Measurements from ENCODE around the gene ATP5MC3. TPM values are rescaled to one million over a fixed set of nuclear protein-coding genes. Genes with fewer than 3 reads are reported as not detected.
A peak's percentile ranks its signal among the peaks of the same experiment; 100 is the strongest.

ATP5MC3 gene
- total RNA-seq, 1 donor from 2014 or later: 814 TPM

DNA sequence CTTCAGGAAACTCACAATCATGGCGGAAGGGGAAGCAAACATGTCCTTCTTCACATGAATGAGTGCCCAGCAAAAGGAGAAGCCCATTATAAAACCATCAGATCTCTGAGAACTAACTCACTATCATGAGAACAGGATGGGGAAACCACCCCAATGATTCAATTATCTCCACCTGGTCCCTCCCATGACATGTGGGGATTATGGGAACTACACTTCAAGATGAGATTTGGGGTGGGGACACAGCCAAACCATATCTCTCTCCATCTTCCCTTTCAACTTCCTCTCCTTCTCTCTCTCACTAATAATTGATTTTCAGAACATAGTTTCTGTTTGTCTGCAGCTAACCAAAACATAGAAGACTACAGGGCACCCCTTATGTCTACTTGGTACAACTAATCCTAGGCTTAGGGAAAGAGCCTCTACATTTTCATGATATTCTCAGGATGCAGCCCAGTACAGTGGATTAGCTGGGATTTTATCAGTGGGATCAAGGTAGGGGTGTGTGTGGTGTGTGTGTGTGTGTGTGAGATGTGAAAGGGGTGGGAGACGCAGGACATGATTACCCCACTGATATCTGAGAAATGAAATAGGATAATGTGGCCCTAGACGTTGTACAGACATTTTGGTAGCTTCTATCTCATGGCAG lies 10.7 kb downstream of the ATP5MC3 start:
- intact Hi-C loops (cut with DNase I): no loop called here
- DNase-seq (ENCODE audit: low spot score): no peak

DNA sequence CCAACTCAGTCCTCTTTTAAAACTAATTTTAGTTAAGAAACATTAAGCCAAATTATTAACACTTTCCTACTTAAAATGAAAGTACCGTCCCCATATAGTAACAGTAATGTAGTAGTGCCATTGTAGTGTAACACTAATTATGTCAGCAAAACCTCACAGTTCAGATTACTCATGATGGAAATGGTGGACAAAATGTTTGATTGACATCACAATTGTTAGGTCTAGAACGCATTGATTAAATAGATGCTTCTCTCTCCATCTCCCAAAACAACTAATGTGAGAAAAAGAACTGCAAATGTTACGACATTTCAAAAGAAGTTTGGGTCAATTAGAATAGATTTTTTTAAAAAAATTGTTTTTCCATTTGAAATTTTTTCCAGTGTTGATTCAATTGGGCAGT lies 12.3 kb downstream of the ATP5MC3 start:
- intact Hi-C loops (cut with DNase I): loop anchor here (10.0 kb wide), 1 partner anchor 164 kb away; the partner anchor contains the start of gene CHN1
- no peak for DNase-seq (ENCODE audit: low spot score)

DNA sequence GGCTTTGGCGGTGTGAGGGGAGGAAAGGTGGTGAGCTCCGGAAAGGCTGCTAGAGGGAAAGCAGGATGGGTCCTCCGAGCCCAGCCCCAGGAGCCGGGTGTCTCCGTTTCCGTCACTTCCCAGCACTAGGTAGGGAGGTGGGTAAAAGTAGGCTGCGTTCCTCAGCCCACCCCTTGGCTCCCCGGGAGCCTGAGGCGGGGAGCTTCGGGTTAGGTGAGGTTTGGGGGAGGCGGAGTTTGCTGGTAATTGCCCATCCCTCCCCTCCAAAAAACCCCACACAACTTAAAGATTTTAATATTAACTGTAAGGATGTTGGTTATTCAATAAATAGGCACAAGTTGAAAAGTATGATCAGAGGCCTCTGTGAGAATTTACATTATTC lies 13.0 kb downstream of the ATP5MC3 start:
- no peak for DNase-seq (ENCODE audit: low spot score)
- intact Hi-C loops (cut with DNase I): loop anchor here (1.0 to 10.0 kb wide), 2 partner anchors 13 to 164 kb away; partner anchors contain the start of genes ATP5MC3 and CHN1

DNA sequence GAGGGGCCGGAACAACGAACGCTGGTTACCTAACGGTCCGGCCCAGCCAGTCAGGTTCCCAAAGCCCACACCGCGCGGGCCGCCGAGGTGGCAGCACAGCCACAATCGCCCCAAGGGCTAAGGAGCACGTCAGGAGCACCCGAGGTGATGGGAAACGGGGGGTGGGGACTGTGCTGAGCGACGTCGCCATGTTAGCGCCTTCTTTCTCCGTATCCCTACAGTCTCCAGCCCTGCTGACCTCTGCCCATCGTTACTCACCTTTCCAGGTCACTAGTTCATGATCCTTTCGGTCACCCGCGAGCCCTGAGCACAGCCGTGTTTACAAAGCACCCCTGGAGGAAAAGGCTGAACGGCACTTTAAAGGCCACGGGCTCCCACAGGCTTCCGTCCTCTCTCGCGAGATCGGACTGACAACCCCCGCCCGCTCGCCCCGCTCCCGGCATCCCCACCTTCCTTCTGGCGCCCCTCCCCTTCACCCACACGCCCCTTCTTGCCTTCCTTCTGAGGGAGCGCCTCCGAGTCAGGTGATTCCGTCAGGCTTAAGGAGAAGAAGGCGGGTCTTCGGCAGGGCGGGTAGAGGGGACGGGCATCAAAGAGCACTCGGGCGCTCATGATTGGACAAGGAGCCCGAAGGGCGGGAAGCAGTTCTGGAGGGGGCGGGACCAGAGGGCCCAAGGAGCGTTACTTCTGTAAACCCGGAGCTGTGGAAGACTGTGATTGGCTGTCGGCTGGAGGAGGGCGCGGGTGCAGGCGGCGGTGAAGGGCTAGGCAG lies 13.5 kb downstream of the ATP5MC3 start, which contains the start of gene ATF2:
TSS of gene ATF2 (minus strand) at position 412 of the 772 bp plus-strand sequence. CDS start 31,760 bp downstream, outside the sequence.
- intact Hi-C loops (cut with DNase I): loop anchor here (1.0 to 10.0 kb wide), 2 partner anchors 13 to 163 kb away; partner anchors contain the start of genes ATP5MC3 and CHN1
- peak; percentile 99 for DNase-seq (ENCODE audit: low spot score)

DNA sequence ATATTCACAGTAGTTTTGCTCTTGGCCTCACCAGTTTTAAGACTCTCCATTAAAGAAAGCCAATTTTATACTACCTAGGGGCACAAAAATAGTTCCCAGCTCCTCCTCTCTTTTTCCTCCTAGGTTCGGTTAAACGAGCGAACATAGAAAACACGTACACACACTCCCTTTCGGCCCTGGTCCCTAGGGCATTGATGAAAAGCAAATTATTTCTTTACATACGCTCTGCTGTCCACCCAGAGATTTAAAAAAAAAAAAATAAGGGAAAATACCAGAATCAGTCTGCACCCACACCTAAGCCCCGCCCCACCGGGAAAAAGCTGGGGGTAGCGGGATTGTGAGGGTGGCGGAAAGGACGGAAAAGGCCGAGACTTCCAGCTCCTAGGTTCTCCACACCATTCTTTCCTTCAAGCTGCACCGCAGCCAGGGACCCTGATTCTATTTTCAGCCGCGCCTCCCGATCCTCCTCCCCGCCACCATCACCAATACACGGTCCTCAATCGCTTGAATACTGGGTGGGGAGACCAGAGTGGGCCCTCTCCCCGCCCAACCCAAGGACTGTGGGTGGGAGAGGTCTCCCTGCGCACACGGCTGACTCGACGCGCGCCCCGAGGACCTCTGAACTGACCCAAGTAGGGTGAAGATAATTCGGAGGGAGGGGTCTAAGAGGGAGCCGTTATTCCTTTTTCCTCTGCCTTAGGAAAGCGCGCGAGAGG lies 14.3 kb downstream of the ATP5MC3 start:
- intact Hi-C loops (cut with DNase I): loop anchor here (10.0 kb wide), 1 partner anchor 162 kb away; the partner anchor contains the start of gene CHN1
- DNase-seq (ENCODE audit: low spot score): no peak

DNA sequence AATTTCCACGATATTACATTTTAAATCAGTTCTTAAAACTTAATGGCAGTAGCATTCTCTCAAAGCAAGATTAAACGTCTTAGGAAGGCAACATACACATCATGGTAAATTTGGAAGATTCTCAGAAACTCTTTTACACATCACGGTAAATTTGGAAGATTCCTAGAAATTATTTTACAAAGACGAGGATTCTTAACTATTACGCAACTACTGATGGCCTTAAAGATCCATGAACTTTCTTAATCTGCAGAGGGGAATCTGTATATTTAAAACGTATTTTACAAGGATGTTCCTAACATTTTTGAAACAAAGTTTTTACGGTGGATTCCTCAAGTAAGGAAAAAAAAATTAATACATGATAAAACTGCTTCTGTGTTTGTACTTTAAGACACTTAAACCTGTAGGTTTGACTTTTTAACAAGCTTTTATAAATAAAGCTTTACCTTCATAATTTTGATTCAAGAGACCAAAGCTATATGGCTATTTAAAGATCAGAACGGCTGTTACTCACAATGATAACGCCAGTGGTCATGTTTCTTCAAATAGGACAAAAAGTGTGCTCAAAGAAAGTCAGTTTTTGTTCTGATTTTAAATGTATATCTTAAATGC lies 15.2 kb downstream of the ATP5MC3 start:
- intact Hi-C loops (cut with DNase I): loop anchor here (10.0 kb wide), 1 partner anchor 162 kb away; the partner anchor contains the start of gene CHN1
- DNase-seq (ENCODE audit: low spot score): no peak

DNA sequence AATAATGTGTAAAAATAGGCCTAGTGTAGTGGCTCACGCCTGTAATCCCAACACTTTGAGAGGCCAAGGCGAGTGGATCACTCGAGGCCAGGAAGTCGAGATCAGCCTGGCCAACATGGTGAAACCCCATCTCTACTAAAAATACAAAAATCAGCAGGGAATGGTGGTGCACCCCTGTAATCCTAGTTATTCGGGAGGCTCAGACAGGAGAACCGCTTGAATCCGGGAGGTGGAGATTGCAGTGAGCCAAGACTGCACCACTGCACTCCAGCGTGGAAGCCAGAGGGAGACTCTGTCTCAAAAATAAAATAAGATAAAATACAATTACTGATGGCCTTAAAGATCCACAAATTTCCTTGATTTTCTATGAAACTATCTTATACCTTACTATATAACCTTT lies 17.3 kb downstream of the ATP5MC3 start:
- no peak for DNase-seq (ENCODE audit: low spot score)
- intact Hi-C loops (cut with DNase I): loop anchor here (10.0 kb wide), 1 partner anchor 159 kb away; the partner anchor contains the start of gene CHN1

DNA sequence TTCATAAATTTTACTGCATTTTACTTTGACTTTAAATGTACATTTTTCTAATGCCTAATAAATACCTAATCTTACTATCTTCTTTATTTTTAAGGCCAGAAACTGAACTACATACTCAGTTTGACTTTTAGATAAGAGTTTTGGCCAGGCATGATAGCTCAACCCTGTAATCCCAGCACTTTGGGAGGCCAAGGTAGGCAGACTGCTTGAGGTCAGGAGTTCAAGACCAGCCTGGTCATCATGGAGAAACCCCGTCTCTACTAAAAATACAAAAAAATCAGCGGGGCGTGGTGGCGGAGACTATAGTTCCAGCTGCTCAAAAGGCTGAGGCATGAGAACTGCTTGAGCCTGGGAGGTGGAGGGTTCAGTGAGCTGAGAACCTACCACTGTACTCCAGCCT lies 22.6 kb downstream of the ATP5MC3 start:
- intact Hi-C loops (cut with DNase I): loop anchor here (1.0 kb wide), 1 partner anchor 19 kb away; no protein-coding TSS in a partner anchor

DNA sequence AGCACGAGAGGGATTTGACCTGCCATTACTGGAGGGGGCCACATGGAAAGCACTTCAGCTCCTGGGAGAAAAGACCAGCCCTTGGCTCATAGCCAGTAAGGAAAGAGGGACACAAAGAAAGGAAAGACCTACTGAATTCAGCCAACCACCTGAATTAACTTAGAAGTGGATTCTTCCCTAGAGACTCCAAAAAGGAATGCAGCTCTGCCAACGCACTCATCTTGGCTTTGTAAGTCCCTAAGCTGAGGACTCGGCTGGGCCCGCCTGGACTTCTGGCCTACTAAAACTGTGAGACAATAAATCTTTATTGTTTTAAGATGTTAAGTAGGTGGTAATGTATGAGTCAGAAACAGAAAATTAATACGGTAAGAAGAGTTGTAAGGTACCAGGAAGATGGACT lies 25.0 kb downstream of the ATP5MC3 start:
- no peak for DNase-seq (ENCODE audit: low spot score)

More for the DNA sequence above, 22.6 kb downstream of the ATP5MC3 start:
- no peak for DNase-seq (ENCODE audit: low spot score)

DNA sequence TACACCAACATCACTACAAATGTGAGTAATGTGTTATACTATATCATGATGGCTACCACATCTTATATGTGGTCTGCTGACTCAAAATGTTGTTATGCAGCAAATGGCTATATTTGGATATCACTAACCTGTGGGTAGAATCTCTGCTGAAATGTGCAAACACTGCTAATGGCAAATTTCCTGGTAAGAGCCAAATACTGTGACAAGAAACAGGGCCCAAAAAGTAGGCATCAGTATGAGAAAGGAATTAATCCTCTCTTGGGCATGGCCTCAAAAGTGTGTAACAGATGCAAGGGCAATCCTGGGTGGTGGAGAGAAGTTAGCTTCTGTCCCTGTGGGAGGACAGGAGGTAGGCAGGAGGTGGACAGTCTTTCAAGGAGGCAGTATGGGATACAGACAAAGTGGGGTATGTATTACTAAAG lies 26.8 kb downstream of the ATP5MC3 start:
- DNase-seq (ENCODE audit: low spot score): no peak
- intact Hi-C loops (cut with DNase I): no loop called here

More for the DNA sequence above, 25.0 kb downstream of the ATP5MC3 start:
- intact Hi-C loops (cut with DNase I): no loop called here

DNA sequence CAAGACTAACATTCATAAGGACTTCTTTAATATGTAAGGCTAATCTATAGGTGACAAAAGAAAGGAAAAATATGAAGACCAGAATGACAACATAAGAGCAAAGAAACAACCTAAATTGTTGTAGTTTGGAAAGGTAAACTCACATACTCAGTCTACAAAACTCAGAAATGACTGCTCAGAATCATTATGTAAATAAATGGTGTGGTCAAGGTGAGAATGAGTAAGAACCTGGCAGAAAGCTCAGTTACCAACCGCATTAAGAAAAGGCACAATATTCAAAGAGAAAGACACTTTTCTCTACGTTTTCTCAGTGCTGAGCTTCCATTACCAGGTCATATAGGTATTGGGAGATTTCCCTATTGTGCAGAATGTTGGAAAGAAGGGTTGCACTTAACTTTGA lies 29.3 kb downstream of the ATP5MC3 start:
- no peak for DNase-seq (ENCODE audit: low spot score)
- intact Hi-C loops (cut with DNase I): no loop called here

DNA sequence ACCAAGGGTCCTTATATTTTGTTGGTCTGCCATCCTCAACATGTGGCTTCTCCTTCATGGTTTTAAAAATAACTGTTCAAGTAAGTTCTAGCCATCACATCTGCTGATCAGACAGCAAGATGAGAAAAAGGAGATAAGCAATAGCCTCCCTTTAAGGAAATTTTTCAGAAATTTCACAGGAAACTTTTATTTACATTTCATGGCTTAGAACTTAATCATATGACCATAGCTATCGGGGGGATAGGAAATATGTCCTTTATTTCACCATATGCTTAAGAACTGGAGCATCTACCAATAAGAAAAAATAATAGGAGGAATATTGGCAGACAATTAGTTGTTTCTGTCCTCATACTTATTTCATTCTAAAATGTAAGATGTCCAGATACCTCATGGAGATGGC lies 29.7 kb downstream of the ATP5MC3 start:
- no peak for DNase-seq (ENCODE audit: low spot score)
- intact Hi-C loops (cut with DNase I): no loop called here

DNA sequence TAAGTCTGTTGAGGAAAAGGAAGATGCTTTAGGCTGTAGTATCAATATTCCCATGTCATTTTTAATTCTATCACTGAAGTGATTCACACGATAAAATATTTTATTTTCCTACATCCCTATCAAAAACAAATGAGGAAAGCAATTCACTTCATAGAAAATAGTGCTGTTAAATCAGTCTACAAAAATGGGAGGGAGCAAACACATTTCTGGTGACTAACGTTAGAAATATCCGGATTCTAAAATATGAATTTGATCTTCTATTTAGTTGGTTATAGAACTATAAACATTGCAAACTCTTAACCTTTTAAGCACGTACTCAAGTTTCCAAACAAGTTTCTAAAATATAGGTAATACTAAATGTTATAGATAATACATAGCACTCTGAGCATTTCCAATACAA lies 34.3 kb downstream of the ATP5MC3 start:
- DNase-seq (ENCODE audit: low spot score): no peak
- intact Hi-C loops (cut with DNase I): no loop called here

DNA sequence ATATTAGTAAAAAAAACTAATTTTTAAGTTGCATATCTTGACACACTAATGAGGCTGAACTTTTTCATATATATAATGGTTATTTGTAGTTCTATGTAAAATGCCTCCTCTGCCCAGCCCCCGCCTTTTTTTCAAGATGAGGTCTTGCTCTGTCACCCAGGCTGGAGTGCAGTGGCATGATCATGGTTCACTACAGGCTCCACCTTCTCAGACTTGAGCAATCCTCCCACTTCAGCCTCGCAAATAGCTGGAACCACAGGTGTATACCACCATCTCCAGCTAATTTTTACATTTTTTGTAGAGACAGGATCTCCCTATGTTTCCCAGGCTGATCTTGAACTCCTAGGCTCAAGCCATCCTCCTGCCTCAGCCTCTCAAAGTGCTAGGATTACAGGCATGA lies 37.8 kb downstream of the ATP5MC3 start:
- intact Hi-C loops (cut with DNase I): no loop called here
- DNase-seq (ENCODE audit: low spot score): no peak

DNA sequence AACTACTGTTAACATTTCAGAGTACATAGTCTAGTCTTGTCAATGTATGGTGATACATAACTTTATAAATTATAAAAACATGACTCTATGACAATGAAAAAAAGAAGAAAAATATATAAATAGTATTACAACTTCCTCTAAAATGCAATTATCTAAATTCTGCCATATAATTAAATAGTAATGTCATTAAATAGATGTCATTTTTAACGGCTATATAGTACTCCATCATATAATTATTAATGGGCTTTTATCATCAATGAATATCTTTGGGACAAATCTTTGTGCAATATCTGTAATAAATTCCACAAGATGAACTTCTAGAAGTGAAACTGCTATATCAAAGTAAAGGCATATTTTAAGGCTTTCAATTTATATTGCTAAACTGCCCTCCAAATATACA lies 38.3 kb downstream of the ATP5MC3 start:
- DNase-seq (ENCODE audit: low spot score): no peak
- intact Hi-C loops (cut with DNase I): no loop called here

DNA sequence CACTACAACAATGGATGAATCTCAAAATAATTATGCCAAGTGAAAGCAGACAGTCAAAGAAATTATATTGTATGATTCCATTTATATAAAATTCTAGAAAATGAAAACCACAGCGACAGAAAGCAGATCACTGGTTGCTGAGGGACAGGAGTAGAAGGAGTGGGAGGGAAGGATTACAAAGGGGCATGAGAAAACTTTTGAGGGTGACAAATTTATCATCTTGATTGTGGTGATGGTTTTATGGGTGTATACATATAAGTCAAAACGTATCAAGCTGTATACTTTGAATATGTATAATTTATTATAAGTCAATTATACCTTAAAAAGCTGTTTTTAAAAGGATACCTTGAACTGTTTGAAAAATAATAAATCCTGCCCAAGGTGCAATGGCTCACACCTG lies 41.2 kb downstream of the ATP5MC3 start:
- no peak for DNase-seq (ENCODE audit: low spot score)
- intact Hi-C loops (cut with DNase I): loop anchor here (1.0 kb wide), 1 partner anchor 18 kb away; no protein-coding TSS in a partner anchor

DNA sequence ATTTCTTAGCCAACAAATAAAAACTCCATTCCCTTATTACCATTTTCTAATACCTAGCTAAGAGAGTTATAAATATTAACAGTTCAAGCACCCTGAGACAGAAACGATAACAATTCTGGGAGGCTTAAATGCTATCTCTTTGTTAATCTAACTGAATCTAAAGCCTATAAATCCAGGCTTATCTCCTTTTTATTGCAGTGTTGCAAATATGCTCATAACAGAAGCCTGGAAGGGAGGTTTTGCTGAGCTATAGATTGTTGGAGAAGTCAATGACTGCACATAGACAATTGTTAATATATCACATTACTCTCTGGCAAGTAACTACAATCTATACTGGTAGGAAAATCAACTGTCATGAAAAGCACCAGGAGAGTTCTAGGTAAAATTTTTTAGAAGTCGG lies 43.7 kb downstream of the ATP5MC3 start:
- DNase-seq (ENCODE audit: low spot score): no peak
- intact Hi-C loops (cut with DNase I): no loop called here

DNA sequence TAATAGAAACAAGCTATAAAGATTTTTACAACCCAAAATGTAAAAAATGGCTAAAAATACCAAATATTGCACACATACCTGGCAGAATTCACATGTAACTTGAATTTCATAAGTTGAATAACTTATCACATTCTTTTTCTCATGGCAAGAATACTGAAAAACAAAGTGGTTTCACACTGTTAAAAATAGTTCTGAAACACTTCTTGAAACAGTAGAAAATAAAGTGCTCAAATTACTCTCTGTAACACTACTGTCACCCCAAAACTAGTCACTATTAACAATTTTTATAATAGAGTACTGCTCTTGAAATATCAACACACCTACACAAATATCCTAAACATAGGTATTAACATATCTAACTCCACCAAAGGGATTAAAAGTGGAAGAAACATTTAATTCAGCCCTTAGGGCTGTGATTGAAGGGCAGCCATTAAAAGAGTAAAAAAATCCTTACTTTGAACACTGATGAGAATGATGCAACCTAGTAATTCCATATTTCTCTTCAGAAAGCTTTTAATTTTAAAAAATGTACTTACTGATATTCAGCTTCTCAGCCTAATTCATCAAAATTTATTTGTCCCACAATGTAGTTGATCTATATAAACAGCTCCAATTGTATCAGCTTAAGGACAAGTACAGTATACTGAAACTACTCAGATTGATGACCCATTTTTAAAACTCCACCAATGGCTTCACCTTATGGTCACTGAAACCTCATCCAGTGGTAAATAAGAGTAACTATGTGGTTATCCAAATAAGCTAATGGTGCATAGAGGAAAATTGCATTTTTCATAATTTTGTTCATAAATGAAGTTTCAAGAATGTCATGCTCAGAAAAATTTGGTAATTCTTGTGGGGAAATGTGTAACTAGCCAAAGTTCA lies 44.9 kb downstream of the ATP5MC3 start:
- intact Hi-C loops (cut with DNase I): no loop called here
- DNase-seq (ENCODE audit: low spot score): no peak

All from cardiac septum (tissue), 1 donor.